ENCODE data around the gene SUN2.

The SUN2 gene

DNA sequence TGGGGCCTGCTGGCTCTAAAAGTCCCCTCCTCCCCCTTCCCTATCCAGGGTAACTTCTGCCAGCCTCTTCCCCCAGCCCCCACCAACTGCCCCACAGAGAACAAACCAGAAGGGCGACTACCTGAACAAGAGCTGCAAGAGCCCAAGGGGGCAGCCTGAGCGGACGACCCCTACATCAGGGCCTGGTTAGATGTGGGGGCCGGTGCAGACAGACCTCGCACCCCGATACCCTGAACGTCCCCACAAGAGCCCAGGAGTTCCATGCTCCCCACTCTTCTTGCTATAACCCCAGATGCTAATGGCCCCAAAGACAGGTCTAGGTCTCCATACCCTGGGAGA, 20.7 kb downstream of the SUN2 start:
- DNase-seq (ENCODE audit: low read depth): no peak

DNA sequence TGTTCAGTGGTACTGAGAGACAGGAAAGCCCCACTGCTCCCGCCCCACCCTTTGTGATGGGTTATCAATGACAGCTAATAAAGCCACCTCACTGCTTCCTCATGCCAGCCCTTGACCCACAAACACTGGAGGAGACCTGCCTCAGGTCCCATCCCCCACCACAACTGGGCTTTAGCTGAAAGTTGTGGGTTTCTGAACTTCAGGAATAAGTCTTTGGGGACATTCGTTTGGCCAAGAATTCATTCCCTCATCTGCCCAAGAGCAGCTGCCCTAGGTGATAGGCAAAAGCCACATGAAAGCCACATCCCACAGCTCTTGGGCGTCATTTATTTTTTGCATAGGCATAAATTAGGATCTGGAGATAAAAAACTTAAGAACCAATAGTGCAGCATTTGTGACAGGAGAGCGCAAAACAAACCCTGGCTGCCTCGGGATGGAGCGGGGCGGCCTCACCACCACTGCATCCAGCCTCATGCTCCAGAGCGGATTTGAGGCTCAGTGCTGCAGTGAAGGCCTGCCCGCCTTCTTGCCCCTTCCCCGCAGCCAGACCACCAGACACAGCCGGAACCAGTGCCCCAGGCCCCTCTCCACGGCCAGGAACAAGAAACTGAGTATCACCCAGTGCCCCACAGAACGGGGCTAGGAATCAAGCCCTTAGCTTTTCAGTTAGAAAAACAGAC, 21.2 kb downstream of the SUN2 start:
- DNase-seq (ENCODE audit: low read depth): no peak

DNA sequence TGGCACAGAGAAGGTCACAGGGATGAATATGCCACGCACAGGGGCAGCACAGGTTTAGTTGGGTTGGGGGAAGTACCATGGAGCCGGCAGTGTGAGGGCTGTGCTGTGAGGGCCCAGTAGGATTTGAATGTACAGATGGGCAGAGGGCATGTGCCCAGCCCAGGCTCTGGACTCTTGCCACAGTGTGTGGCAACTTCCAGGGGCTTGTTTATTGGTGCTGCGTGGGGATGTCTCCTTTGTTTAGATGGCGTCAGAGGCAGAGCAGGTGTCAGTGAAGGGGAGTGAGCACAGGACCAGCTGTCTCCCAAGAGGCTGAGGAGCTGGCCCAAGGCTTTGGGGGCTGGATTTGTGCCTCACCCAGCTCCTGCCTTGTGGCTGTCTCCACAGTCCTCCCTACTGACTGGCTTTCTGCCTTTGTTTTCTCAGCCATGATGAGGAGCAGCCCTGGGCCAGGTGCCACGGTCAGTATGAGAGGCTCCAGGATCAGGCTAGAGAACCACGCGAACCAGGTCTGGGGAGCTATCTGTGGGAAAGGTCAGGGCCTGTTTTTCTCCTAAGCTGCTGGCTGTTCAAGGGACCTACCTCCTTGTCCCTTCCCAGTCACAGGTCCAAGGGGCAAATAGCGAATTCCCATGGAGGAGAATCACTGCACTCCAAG, 21.9 kb downstream of the SUN2 start:
- no peak for DNase-seq (ENCODE audit: low read depth)

DNA sequence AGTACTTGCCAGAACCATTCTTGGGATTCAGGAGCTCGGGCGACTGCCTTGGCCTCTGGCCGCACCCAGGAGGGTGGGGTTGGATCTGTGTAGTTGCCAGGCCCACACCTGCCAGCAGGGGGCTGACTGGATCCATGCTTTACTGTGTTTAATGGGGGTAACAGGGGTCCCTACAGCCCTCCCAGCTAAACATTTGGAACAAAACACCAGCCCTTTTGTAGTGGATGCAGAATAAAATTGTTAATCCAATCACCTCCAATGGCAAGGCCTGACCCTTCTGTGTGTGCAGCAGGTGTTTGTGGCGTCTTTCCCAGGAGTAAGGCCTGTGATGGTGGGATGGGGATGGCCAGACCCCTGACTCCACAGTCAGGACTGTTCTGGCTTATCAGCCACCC, 22.5 kb downstream of the SUN2 start:
- DNase-seq (ENCODE audit: low read depth): no peak

DNA sequence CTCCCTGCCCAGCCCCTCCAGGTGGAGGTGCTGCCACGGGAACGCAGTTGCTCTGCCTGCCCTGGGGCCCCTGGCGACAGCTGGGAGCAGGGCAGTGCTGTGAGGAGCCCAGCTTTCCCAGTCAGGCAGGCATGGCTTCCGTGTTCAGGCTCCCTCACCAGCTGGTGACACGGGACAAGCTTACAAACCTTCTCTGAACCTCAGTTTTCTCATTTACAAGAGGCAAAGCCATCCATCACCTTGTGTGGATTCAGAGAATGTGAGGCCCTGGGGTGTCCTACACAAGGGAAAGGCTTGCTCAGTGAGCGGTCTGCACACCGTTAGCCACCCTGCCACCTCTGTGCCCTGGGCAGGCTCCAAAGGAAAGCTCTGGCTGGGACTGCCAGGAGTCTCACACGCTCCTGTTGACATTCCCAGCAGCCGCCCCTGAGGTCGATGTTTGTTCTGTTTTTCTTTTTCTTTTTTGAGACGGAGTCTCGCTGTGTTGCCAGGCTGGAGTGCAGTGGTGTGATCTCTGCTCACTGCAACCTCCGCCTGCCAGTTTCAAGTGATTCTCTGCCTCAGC, 23.5 kb downstream of the SUN2 start:
- no peak for DNase-seq (ENCODE audit: low read depth)

DNA sequence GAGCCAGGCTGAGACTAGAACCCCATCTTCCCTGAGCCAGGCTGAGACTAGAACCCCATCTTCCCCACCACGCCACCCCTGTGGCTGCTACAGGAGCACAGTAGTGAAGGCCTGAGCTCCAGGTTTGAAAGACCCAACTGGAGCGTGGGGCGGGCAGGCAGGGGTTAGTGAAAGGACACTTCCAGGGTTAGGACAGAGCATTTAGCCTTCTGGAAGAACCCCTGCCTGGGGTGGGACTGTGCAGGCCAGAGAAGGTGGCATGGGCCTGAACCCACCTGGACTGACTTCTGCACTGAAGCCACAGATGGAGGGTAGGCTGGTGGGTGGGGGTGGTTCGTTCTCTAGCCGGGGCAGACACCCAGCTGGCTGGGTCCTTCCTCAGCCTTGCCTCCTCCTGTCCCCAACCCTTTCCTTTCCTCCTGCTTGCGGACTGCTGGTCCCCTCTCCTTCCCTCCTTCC, 24.1 kb downstream of the SUN2 start:
- no peak for DNase-seq (ENCODE audit: low read depth)

DNA sequence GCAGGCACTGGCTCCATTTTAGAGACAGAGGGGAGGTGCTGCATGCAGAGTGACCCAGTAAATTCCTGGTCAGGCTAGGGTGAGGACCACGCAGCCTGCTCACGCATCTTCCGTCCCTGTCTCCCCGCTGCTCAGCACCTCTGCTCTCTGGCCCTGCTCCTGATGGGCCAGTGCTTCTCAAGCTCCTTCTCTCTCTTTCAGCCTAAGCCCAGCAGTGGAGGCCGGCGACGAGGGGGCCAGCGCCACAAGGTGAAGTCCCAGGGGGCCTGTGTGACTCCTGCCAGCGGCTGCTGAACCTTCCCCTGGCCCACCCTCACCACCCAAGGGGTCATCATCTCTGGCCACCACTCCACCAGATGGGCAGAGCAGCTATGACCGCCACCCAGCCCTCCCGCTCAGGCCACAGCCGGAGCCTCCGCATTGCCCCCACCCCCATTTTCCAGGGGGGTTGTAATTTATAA, 25.4 kb downstream of the SUN2 start:
- no peak for DNase-seq (ENCODE audit: low read depth)

DNA sequence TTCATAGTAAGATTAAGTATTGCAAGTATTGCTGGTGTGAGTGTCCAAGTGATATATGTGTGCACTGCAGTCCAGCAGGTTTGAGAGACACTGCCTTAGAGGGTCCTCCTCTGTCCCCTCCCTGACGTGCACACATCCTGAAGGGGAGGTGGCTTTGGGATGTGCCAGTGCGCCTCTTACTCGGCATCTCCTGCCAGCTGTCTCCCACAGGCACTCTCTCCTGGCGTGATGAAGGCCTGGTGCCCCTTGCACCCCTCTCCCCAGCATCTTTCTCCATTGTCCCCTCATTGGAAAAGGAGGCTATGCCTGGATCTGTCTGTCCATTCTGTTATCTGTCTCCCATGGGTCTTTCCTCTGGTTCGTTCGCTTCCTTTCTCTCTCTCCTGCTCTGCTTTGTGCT, 25.9 kb downstream of the SUN2 start:
- DNase-seq (ENCODE audit: low read depth): no peak

DNA sequence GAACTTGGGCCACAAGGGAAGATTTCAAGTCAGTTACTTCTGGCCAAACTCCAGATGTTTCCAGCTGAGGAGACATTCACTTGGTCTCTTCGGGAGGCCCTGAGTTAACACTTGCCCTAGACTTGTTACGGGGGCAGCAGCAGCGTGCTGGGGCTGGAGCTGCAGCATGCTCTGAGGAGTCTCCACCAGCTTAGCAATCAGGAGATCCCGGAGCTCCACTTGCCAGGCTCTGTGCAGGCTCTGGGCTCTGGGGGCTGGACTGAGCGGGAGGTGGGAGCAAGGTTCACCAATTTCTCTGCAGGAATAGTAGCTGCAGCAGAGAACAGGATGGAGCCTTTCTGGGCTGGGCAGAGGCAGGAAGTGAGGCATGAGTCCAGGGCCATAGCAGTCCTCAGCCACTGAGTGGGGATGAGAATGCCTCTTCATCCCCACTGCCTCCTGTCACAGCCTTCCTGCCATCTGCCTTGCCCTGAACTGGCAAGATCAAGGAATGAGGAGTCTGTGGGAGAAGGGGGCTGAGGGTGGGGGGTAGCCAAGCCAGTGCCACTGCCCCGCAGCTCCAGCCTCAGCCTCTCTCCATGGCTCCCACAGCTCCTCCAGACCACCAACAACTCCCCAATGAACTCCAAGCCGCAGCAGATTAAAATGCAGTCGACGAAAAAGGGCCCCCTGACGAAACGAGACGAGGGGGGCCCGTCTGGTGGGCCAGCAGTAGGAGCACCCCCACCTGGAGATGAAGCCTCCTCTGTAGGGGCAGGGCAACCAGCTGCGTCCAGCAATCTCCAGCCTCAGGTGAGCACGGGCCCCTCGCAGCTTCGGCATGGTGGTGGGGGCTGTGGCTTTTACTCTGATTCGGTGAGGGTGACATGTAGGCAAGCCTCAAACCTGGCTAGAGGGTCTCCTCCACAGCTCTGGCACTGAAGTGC, 26.7 kb downstream of the SUN2 start:
- no peak for DNase-seq (ENCODE audit: low read depth)

DNA sequence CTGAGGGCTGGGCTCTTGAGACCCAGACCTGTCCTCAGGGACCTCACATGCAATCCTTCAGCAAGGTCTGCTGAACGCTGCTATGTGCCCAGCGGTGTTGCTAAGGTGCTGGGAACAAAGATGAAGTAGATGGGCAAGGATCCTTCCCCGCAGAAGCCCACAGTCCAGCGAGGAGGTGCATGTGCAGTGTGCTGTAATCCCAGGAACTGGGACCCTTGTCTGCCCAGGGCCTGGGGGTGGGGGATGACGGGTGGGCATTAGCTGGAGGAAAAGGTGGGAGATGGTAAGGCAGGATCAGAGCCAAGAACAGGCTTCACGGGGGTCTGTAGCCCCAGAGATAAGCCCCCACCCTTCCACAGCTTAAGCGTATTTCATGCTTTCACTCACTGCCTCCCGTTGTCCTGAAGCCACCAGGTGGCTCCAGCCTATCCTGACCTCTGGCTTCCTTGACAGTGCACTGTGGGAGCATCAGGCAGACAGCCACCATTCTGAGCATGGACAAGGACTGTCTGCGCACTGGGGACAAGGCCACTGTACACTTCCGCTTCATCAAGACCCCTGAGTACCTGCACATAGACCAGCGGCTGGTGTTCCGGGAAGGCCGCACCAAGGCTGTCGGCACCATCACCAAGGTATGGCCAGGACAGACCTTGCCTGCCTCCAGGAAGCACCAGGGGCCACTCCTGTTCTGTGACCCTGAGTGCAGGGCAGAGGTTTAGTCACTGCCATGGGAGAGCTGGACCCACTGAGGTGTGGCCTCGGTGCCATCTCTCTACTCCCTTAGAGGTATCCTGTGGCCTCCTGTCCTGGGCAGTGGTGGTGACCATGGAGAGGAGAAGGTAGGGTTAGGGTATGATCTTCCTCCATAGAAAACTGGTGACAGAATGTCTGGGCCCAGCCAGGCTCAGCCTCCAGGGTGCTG, 28.0 kb downstream of the SUN2 start:
- no peak for DNase-seq (ENCODE audit: low read depth)

DNA sequence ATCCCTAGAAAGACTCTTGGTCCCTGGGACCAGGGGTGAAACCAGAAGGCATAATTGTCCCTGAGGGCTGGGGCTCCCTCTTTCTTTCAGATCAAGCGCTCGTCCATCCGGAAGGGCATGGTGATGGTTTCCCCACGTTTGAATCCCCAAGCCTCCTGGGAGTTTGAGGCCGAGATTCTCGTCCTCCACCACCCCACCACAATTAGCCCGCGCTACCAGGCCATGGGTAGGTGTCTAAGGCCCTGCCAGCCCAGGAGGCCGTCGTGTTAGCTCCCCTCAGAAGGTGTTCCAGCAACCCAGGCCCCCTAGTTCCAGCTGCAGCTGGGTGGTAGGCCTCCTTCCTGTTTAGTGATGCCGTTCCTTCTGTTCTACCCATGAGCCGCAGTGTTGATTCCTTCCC, 28.7 kb downstream of the SUN2 start:
- no peak for DNase-seq (ENCODE audit: low read depth)

DNA sequence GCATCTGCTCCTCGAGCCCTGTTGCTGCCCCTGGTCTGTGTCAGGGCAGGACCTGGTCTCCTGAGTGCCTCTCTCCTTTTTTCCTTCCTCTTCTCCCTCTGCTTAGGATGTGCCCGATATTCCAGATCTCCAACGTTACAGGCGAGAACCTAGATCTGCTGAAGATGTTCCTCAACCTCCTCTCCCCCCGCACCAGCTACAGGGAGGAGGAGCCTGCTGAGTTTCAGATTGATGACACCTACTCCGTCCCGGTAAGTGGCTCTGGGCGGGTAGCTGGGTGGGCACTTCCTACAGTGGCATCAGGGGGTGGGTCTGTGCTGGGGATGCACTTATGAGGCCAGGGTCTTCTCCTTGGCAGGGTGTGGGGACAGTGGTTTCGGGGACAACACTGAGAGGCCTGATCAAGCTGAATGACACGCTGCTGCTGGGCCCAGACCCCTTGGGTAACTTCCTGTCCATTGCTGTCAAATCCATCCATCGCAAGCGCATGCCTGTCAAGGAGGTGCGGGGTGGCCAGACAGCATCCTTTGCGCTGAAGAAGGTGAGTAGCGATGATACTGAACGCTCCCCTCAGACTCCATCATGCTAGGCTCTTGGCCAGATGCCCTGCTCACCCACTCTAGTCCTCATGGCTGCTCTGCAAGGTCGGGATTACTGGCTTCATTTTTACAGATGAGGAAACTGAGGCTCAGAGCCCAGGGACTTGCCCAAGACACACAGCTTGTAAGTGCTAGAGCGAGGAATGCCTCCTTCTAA, 29.7 kb downstream of the SUN2 start:
- no peak for DNase-seq (ENCODE audit: low read depth)

DNA sequence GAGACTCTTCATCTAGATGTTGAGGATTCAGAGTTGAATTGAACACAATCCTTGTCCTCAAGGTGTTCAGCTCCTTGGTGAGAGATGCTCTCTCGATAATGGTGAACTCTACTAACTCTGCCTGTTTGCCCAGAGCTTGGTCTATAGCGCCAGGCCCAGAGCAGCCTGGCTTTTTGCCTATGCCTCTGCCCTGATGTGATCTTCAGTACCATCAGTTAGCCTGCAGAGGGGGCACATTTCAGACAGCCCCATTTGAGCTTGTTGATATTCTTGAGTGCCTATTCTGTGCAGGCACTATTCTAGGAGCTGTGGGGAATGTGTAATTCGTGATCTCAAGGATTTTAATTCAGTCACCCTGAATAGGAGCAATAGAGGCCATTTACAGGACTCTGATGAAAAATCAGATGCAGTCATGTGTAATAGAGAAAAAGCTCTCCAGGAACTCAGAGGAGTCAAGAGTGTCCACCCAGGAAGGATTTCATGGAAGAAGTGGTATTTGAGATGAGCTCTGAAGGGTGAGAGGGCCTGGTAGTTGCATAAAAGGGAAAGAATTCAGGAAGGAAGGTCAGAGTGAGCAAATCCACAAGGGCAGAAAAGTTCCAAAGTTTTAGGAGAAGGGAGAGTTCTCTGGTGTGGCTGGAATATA, 30.7 kb downstream of the SUN2 start:
- no peak for DNase-seq (ENCODE audit: low read depth)

DNA sequence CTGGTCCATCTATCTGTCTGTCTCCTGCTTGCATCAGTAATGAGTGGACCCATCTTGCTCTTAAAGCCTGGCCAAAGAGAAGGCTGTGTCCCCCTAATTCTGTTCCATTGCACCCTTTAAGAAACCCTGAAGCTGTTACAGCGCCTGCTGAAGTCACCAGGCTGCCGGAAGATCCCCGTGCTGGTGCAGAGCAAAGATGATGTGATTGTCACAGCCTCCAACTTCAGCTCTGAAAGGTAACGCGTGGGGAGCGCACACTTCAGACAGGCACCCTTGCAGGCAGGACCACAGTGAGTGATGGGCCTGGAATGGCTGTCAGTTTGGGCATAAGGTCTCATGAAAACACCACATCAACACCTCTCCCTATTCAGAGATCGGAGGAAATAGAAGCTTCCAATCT, 31.6 kb downstream of the SUN2 start:
- no peak for DNase-seq (ENCODE audit: low read depth)

DNA sequence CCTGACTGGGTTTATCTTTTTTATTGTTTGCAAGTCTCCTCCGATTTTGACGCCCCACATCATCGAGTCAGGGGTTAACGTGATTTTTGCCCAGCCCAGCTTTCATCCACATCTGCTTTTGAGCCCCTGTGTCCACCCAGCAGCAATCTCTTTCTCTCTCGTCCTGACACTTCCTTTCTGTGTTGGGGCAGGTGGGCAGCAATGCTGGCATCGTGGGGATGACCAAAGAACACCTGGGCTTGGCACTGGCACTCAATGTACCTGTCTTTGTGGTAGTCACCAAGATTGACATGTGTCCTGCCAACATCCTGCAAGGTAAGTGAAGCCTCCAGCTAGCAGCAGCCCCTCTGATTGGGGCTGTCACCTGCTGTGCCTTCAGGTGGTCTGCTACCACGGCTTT, 34.2 kb downstream of the SUN2 start:
- no peak for DNase-seq (ENCODE audit: low read depth)

DNA sequence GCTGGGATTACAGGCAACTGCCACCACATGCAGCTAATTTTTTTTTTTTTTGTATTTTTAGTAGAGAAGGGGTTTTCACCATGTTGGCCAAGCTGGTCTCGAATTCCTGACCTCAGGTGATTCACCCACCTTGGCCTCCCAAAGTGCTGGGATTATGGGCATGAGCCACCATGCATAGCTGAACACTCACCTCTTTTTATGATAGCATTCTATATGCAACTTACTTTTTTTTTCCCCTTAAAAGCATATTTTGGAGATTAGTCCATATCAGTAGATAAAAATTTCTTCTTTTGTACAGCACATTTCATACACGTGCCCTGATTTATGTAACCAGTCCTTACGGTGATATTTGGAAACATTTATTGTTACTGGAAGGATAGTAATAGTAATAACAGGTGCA, 35.4 kb downstream of the SUN2 start:
- no peak for DNase-seq (ENCODE audit: low read depth)

DNA sequence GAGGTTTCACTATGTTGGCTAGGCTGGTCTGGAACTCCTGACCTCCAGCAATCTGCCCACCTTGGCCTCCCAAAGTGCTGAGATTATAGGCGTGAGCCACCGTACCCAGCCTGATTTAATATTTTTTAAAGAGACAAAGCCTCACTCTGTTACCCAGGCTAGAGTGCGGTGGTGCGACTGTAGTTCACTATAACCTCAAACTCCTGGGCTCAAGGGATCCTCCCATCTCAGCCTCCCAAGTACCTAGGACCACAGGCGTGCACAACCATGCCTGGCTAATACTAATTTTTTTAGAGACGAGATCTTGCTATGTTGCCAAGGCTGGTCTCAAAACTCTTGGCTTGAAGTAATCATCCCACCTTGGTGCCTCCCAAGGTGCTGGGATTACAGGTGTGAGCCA, 36.6 kb downstream of the SUN2 start:
- DNase-seq (ENCODE audit: low read depth): no peak

DNA sequence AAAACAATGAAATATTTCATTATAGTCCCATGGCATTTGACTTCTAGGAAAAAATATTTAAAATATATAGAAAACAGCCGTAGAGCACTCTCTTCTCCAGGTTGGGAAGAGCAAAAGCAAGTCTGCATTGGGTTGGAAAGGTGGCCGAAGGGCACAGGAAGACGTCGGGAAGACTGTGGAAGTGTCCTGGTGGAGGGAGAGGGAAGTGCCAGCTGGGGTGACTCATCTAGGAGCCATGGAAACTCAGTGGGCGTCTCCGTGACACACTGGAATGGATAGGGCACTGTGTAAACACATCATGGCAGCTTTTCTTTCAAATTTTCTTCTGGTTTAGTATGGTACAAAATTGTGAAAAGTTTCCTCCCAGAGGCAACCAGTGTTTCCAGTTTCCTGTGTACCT, 37.4 kb downstream of the SUN2 start:
- DNase-seq (ENCODE audit: low read depth): no peak

DNA sequence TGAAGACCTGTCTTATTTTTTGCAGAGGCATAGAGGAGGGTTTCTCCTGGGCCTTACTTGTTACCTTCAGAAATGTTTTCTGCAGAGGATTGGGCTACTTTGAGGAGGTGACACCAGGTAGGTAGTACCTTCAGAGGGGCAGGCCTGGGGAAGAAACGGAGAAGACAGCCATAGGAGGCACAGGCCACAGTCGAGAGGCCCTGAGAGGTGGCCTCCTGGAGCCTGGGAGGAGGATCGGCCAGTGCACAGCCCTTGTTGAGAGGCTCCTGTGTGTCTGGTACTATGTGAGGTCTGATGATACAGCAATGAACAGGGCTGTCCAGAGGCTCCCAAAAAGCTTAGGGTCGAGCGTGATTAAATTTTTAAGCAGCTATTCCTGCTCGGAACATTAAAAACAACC, 38.6 kb downstream of the SUN2 start:
- no peak for DNase-seq (ENCODE audit: low read depth)

DNA sequence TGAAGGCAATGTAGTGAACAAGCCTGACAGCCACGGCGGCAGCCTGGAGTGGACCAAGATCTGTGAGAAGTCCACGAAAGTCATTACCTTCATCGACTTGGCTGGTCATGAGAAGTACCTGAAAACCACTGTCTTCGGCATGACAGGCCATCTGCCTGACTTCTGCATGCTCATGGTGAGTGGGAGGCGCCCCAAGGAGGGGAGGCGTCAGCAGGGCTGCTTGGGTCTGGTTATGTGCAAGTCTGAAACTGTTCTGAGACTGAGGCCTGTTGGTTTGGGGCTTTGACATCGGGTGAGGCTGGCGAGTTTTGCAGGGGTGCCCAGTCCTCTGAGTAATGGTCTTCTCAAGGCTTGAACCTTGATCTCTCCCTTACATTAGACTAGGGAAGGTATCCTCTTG, 39.0 kb downstream of the SUN2 start:
- DNase-seq (ENCODE audit: low read depth): no peak
